ENCODE measurements around the gene MPZL3.

MPZL3 gene

DNA sequence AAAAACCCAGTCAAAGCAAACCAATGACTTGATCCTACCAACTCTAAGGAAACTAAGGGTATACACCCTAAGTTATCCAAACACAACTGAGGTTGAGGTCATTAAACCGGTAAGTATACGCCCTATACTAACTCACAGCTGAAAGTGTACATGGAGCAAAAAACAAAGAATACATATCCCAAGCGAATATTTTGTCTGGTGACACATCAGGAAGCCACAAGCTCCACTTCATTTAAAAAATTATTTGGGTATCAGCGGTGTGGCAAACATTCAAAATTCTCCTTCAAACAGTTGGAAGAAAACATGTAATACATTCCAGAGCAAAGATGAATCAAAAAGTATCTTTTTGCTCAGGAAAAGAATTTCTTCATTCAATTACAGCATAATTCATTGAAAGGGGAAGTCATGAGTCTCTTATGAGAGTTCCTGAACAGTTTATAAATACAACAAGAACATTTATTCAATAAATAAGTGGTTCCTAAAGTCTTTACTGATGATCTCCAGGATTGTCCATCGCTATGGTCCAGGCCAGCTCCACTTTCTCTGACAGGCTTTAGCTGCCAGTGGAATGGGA, 22.8 kb downstream of the MPZL3 start:
- DNase-seq, result no peak

DNA sequence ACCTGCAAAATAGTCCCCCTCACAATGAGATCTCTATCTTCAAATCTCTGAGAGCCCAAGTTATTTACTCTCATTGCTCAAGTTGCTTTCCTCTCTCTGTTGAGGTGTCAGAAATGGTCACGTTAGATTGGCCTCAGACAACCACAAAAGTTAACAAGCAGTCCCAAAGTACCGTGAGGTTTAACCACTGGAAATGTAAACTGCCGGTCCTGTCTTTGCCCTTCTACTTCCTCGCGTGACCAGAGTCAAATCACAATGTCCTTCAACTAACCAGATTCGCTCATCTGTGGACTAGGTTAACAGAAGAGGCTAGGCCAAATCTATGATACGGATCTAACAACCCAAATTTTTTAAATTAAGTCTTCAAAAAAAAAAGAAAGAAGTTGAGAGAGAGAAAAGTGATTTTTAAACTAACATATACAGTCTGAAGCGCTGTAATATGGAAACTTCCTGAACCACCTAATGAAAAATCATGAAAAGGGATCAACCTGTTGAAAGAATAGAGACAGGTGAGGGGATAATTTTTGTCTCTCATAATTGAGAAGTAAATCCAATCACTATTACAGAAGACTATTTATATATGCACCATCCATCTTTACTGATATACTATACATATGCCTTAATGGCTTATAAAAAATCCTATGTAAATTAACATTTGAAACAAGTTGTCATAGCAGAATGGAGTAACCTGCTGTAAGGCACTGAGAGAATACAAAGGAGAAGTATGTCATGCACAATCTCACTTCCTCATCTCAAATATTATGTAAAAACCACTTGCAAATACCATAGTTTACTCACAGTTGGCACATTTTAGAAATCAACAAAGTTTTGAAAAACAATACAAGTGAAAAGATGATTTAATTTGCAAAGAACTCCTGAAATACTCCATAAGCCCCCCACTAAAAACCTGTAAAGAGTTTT, 24.0 kb downstream of the MPZL3 start:
- peak; percentile 56 for DNase-seq

DNA sequence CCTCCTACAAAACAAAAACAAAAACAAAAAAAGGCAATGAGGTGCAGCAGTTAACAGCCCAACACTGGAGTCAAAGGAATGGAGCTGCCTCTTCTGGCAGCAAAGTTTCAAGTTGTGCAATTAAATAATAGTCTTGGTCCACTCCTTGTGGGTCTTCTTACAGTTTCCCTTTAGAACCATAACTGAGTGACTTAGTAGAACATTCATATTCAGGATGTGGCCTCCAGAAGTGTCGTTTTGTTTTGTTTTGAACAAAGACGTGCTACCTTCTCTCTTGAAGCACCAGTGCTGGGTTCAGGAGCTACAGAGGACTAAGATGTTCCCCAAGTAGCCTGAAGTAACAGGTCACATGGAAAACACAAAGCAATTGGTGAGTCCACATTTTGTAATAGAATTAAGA, 25.4 kb downstream of the MPZL3 start:
- no peak for DNase-seq

DNA sequence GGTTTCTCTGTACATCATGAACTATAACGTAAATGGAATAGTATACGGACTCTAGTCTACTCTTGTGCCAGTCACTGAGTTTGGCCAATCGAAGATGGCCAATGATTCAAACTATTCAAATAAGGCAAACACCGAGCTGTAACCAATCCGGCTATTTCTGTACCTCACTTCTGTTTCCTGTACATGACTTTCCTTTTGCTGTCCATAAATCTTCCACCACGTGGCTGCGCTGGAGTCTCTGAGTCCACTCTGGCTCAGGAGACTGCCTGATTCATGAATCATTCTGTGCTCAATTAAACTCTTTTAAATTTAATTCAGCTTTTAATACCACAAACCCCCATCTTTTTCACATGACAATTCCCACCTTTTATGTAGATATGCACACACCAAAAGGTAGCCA, 25.9 kb downstream of the MPZL3 start:
- DNase-seq, result no peak

DNA sequence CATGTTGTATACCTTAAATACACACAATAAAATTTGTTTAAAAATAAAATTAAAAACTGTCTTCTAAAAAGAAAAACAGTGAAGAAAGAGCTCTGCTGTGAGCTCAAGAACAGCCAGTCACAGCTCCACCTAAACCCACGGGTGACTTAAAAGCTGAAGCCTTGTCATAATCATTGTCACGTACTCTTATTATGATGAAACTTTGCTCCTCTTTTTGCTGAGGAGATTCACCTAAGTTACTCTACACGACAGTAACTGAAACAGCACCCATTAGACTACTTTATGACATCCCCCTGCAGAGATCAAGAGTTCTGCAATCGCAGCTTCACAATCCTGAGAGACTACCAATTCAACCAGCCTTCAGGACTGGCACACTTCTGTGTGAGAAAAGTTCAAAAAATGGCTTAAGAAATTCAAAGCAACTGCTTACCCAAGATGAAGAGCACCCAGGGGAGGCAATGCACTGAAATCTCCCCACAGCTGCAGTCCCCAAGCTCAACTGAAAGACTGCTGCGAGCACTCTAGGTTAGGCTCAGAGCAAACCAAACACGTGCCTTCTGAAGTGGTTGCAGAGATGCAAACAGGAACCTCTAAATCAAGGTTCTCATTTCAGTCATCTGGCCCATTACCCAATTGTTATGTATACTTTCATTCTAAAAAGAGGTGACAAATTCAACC, 27.5 kb downstream of the MPZL3 start, which contains the start of gene JAML:
Gene JAML (minus strand): TSS at position 501 of the 678 bp plus-strand sequence. CDS start 10,145 bp downstream, outside the sequence.
- no peak for DNase-seq

DNA sequence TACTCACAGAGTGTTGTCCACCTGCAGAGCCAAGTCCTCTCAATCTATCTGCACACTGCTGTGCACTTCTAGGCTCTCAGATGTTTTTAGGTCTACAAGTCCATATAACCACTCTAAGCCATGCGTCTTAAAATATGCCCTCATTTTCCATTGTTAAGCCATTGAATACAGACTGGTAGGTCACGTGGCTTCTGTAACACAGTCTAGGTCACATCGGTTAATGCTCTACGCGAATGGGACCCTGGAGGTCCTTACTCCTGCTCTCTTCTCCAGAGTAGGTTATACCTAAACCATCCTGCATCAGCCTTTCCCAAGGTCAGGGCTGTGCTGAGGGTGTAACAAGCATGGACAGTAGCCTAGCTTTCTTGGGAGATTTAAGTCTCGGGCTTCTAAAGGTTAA, 28.2 kb downstream of the MPZL3 start:
- DNase-seq, result no peak

DNA sequence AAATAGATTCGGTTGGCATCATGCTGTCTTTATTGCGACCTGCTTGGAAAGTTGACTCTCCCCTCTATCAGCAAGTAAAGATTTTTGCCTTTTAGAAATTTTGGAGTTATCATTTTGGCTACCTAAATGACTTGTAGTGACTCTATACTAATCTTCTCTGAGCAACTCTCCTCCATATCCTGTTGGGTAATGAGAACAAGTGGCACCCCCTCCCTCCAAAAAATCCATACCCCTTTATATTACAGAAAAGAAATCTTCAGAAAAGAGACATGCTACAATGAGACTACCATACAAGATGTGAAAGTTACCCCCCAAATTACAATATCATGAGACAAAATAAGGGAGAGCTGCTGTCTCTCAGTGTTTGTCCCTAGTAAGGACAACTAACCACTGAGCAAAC, 28.6 kb downstream of the MPZL3 start:
- DNase-seq, result no peak

DNA sequence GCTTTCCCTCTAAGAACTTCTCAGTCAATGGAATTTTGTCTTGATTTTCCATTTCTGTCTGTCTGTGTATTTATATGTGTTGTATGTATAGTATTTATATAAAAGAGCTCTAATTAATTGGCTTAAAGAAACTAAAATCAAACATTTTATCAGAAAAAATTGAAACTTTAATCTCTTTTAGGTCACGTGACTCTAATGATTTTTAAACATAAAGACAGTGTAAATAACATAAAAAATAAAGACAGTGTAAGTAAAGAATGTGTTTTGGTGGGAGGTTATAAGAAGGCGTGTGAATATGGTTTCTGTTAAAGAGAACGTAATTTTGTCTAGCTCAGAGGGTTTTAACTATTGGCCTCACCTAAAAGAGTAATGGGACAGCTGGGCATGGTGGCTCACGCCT, 29.7 kb downstream of the MPZL3 start:
- no peak for DNase-seq

DNA sequence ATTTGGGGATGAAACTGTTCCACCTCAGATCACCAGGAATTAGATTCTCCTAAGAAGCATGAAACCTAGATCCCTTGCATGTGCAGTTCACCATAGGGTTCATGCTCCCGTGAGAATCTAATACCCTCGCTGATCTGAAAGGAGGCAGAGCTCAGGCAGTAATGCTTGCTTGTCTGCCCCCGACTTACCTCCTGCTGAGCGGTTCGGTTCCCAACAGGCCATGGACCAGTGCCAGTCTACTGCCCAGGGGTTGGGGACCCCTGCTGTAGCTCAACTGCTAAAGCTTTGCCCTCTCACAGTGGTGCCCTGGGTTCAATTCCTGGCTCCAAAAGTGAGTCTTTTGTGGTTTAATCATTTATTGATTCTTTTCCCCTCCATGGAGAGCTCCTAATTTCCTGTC, 30.7 kb downstream of the MPZL3 start:
- DNase-seq, result no peak

DNA sequence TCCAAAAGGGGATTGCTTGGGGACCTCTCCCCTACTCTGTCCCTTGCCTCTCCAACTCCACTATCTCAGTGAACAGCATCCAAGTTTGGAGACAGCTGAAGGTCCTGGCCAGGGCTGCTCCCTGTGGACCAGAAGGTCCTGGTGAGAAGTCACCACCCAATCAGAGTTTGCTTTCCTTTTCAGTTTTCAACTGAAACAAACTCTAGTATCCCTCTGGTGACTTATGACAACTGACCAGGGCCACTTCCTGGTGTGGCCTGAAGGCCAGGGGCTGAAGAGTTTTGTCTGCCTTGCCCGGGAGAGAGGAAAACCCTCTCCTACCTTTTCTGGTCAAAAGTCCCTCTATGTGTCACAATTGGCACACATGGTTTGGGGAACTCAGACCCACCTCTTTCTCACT, 32.4 kb downstream of the MPZL3 start:
- DNase-seq, result no peak

DNA sequence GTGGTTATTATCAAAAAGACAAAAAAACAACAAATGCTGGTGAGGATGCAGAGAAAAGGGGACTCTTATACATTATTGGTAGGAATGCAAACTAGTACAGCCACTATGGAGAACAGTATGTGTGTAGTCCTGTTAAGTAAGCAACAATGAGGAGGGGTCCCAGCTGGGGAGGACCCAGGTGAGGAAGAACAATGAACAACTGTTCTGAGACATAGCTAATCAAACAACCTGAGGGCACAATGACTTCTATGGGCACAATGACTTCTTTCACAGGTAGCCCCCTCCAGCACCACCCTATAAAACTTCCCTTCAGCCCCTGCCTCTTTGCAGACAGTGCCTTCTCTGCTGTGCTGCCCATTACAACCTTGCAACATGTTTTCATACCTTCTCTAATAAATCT, 32.9 kb downstream of the MPZL3 start:
- no peak for DNase-seq

DNA sequence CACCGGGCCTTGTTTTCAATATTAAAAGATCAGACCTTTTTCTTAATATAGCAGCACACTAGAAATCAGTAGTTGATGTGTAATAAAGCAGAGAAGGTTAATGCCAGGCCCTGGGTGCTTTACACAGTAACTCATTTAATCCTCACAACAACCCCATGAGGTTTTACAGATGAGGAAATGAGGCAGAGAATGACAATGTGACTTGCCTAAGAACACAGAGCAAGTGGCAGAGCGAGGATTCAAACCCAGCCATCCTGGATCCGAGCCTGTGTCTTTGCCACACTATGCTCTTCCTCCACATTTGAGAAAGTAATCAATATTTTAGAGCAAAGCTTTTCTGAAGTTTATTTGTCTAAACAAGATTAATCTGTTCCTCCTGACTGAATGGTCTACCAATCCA, 34.6 kb downstream of the MPZL3 start:
- DNase-seq, result no peak

DNA sequence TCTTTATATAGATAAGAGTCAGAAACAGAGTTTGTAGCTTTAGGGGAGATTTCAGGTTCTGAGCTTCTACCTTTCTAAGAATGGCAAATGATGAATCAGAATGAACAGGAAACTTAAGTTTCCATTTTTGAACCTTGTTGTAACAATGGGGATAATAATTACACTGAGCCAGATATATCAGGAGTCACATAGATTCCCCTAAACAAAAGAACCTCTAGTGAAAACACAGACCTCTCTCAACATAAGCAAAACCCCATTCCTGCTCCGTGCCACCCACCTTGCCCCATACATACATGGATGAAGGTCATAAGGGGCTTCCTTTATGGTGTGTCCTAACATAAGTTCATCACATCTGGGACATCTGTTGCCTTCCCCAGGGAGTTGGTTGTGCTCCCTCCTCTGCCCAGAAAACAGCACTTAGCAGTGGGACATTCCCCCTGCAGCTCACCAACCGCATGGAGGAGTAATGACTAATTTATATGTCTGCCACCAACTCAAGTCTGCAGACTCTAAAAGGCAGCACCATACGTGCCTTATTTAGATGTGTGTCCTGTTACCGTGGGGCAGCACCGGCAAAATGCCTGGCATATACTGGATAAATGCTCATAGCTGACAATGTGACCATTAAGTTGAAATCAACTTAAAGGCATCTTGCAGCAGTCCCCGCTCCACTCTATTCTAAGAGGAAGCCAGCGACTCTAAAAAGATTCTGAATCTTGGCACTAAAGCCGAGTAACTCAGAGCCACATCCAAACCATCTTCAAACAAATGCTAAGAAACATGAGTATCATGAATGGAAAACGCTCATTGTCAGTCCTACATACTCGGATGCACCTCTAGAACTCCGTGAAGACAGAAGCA, 35.3 kb downstream of the MPZL3 start:
- DNase-seq, result no peak

DNA sequence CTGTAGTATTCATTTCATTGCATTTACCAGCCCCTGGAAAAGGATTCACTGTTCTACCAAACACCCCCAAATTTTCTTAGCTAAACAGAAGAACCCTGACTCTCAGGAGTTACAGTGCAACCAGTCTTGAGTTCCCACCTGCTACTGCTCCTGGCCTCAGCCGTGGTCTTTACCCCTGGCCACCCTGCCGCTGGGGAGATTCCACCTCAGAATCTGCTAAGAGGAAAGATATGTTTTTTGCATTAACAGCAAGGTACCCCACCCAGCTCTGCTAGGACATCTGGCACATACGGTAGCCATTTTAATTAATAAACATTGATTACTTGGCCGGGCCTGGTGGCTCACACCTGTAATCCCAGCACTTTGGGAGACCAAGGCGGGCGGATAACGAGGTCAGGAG, 36.4 kb downstream of the MPZL3 start:
- DNase-seq, result no peak

DNA sequence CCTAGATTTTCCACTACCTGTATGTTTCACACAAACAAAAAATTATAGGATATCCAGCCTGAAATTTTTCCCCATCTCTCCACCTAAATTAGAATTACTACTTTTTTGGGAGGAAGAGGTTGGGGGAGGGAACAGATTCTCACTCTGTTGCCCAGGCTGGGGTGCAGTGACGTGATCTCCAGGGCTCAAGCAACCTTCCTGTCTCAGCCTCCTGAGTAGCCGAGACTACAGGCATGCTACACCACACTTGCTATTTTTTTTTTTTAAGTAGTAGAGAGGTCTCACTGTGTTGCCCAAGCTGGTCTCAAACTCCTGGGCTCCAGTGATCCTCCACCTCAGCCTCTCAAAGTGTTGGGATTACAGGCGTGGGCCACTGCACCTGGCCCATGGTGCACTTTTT, 36.9 kb downstream of the MPZL3 start:
- DNase-seq, result no peak

DNA sequence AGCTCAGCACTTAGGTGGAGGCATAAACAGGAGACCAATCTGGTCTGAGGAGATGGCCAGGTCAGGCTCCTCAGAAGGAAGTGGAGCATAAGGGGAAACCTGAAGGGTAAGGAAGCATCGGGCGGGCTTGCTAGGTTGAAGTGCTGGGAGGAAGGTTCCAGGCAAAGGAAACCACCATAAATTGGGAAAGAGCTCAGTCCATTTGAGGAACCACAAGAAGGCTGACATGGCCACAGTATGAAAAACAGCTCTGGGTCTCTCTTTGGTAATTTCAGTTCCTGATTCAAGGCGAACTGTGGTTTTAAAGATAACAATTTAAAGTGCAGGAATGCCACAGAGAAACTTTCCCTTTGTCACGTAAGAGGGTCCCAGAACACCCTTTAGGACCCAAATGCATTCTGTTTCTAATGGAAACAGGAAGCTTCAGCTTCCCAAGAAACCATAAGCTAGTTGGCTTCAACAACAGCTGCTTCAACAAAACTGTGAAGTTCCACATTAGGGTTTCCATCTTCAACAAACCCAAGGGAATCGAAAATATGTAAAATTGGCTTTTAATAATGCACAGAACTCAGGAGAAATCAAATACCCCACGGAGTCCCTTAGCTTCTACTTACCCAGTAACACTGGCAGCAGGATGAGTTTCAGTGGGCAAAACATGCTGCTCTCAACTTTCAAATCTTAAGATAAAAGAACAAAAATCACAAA, 37.8 kb downstream of the MPZL3 start:
- DNase-seq, result peak; percentile 49

DNA sequence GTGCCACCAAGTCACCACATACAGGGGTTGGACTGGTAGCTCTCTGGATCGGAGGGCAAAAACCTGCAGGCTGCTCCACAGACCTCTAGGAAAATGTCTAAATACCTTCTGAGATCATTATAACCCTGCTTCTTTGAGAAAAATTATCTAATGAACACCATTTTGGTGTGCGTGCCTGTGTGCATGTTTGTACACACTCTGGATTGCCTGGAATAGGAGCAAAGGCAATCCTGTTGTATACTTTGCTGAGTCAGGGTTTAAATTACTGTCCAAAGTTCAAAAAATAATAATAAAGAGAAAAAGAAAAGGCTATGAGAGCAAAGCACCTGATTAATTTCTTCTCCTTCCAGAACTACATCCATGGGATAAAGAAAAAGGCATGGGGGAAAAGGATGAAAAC, 38.4 kb downstream of the MPZL3 start:
- DNase-seq, result no peak

DNA sequence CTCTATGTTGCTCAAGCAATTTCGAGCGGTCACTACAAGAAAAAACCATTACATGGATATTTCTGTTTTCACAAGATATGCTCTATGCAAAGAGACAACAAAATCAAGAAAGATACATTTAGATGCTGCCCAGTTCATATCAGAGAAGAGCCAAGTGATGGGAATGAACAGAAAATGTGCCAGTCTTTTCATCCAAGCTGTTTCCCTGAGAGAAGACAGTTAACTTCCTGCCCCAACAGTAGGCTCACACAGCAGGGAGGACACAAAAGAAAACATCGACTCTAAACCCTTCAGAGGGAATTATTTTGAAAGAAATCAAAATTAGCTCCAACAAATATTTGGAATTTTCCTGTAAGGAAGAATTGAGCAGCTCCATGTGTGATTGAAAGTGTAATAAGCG, 39.0 kb downstream of the MPZL3 start:
- no peak for DNase-seq

DNA sequence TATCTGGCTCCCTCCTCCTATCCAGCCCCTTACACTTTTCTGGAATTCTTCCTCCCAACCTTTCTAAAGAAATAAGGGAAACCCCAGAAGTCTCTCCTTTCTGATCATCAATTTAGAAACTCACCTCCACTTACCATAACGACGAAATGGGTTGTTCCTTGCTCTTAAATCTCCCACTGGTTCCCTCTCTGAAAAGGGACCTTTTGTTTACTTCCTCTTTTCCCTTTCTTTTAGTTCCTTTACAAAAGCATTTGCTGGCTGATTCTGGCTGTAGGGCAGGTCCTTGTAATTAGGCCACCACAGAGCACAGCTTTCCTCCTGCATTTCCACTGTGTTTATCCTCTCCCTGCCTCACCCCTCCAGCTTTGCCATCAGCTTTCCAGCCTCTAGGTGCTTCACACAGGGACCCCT, 39.4 kb downstream of the MPZL3 start:
- peak; percentile 35 for DNase-seq

DNA sequence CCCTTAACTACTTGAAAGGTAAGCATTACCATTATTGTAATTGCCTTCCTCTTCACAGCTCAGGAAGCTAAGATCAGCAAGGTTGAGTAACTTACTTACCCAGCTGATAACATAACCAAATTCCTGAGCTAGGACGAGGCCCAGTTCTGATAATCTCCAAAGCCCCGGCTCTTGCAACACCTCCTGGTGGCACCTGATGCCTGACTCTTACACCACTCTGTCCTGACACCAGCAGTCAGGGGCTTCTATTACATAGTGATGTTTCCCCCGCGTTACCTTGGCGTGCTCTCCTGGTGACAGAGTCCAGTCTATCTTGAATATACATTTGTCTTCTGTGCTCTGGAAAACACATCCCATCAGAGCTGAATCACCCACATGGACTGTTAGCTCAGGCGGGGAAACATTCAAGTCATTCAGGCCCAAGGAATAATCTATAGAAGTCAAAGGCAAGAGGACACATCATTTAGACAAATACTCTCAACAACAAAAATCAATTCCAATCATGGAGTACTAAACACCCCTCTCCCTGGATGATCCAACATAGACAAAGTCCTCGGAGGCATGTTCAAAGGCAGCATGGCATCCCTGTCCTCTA, 39.9 kb downstream of the MPZL3 start:
- DNase-seq, result no peak

DNA sequence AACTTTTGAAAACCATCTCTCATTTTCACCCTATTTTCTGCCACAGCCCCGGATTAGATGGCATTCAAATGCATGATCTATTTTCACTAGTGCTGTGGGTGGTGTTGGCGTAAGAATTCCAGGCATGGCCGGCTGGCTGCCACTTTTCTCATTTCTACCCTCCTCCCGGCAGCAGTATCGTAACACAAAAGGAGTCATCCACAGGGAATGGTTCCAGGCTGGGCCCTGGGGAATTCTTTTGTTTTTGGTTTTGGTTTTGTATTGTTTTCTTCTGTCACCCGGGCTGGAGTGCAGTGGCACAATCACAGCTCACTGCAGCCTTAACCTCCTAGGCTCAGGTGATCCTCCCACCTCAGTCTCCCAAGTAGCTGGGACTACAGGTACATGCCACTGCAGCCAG, 41.2 kb downstream of the MPZL3 start:
- no peak for DNase-seq

DNA sequence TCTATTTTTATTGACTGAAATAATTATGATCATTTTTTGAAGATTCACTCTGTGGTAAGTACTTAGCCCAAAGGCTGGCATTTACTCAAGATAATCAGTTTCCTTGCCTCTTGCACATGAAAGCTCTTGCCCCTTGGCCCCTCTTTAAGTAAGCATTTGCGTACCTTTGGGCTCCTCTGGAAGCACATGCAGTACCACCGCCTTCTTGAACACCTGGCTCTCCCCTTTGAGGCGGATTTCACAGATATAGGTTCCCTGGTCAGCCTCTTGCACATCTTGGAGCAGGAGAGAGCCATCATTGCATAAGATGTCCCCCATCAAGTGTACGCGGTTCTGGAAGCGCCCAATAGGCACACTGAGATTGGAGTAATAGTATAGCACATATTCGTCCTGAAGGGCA, 41.8 kb downstream of the MPZL3 start:
- no peak for DNase-seq
